Measurements from ENCODE around the gene DBNDD1. TPM values are rescaled to one million over a fixed set of nuclear protein-coding genes. Genes with fewer than 3 reads are reported as not detected.

DBNDD1 gene
- total and polyA plus RNA-seq, 8 donors = 6.2 to 12.9 (median 9.5) TPM

- intact Hi-C loops (cut with DNase I) = no loop called here
These were observed 1.7 kb upstream of the DBNDD1 start for GRCh38 chr16:90020838-90021382.

GRCh38 chr16:90020260-90020837 is 1.1 kb upstream of the DBNDD1 start:
- FAIRE-seq (no peak), ATAC-seq (no peak), DNase-seq (peak in 1 of 6 donors; percentile 6)
- Histone ChIP-seq H3K36me3 (no peaks in the 10 kb centered on the region), H3K27ac (peak overlapping the region; percentile 22 to 85 (median 66)), H3K4me3 (peak overlapping the region in 3 of 4 donors; percentile 39 to 89 (median 86)), H3K27me3 (no peaks in the 10 kb centered on the region), H3K4me1 (peaks cover 6 to 20% (median 20%) of the 10 kb centered on the region in 3 donors), H3K9me3 (no peaks in the 10 kb centered on the region)
- intact Hi-C loops (cut with DNase I) = no loop called here
- no peak for TF ChIP-seq CTCF (IDR thresholded peaks at IDR 0.05)
- 56 to 64% methylated on average over 9 of the region's 9 CpGs for WGBS, 2 donors

More at GRCh38 chr16:90020838-90021382, 1.7 kb upstream of the DBNDD1 start:
- H3K36me3 ChIP-seq = no peaks in the 10 kb centered on the region
- H3K4me3 ChIP-seq = no peak overlapping the region
- H3K27ac ChIP-seq = peak overlapping the region in 2 of 4 donors; percentile 76 to 85
- no peaks in the 10 kb centered on the region for H3K9me3 ChIP-seq
- DNase-seq (peak in 1 of 6 donors; percentile 23), ATAC-seq (no peak), FAIRE-seq (no peak)
- no peaks in the 10 kb centered on the region for H3K27me3 ChIP-seq
- peaks cover 6 to 20% (median 20%) of the 10 kb centered on the region in 3 donors for H3K4me1 ChIP-seq
- whole genome bisulfite sequencing, 2 donors = 72 to 87% methylated on average over 2 of the region's 2 CpGs
- no peak for TF ChIP-seq CTCF (IDR thresholded peaks at IDR 0.05)

- peaks cover 6 to 20% (median 20%) of the 10 kb centered on the region in 3 donors for H3K4me1 ChIP-seq
- intact Hi-C loops (cut with DNase I) = no loop called here
- H3K9me3 ChIP-seq = no peaks in the 10 kb centered on the region
- H3K4me3 ChIP-seq = peak overlapping the region; percentile 31 to 89 (median 62)
- ATAC-seq = peak; percentile 45 to 66 (median 56)
- H3K27ac ChIP-seq = peak overlapping the region; percentile 22 to 85 (median 66)
- H3K36me3 ChIP-seq = no peaks in the 10 kb centered on the region
- WGBS, 2 donors = 0 to 1% methylated on average over 32 to 57 of the region's 57 CpGs
- no peak for FAIRE-seq
- DNase-seq = peak in 5 of 6 donors; percentile 46 to 88 (median 54)
- no peaks in the 10 kb centered on the region for H3K27me3 ChIP-seq
- no peak for TF ChIP-seq CTCF (IDR thresholded peaks at IDR 0.05)
These were observed 445 bp upstream of the DBNDD1 start for GRCh38 chr16:90019543-90020259.

GRCh38 chr16:90018297-90018651 is 982 bp downstream of the DBNDD1 start:
- WGBS, 2 donors = 27 to 31% methylated on average over 7 of the region's 7 CpGs

More at GRCh38 chr16:90018297-90018651, 982 bp downstream of the DBNDD1 start:
- ATAC-seq = peak in 2 of 4 donors; percentile 1 to 7
- Histone ChIP-seq H3K27me3 (no peaks in the 10 kb centered on the region), H3K4me1 (peaks cover 6 to 18% (median 18%) of the 10 kb centered on the region in 3 donors), H3K27ac (peak overlapping the region in 1 of 4 donors; percentile 25), H3K36me3 (no peaks in the 10 kb centered on the region), H3K9me3 (no peaks in the 10 kb centered on the region), H3K4me3 (peak overlapping the region; percentile 66 to 89 (median 79))
- TF ChIP-seq CTCF (IDR thresholded peaks at IDR 0.05) = no peak
- no peak for FAIRE-seq
- peak in 2 of 6 donors; percentile 35 to 80 for DNase-seq
- intact Hi-C loops (cut with DNase I) = no loop called here

All from pancreas (tissue), 10 donors.